Pancreas (tissue), 10 donors: ENCODE data around the gene RABGAP1L. TPM values are rescaled to one million over a fixed set of nuclear protein-coding genes. Genes with fewer than 3 reads are reported as not detected.
"Not testable (repeated sequence)": the region's sequence is repeated elsewhere in the genome, so short reads cannot be mapped to it uniquely, and the experiment has no call there.

ENCODE experiments used
- ATAC-seq, 4 donors: fragments of 200-7000 bp; cut with Tn5 transposase; one replicate each; pipeline versions ENCODE4 v1.8.0 to v1.9.1; 2020; ENCODE audit warnings: mild to moderate bottlenecking in 4 of 4, moderate library complexity in 4 of 4
- DNase-seq, 6 donors: peaks; one replicate each; pipeline ENCODE4 v3.0.0-alpha.2; 2020
- FAIRE-seq: peaks from 2 replicates; lab custom pipeline; 2012; peaks lifted over from hg19 to GRCh38; lab: Jason Lieb, UNC
- H3K27ac ChIP-seq, 4 donors: fragments of 200-600 bp; sonication (generic); 1 replicate in 3 of 4; 2 replicates in 1 of 4; pipeline versions ENCODE4 v1.5.0 to v1.8.0; 2020
- H3K27me3 ChIP-seq, 4 donors: fragments of 200-600 bp; one replicate each; pipeline ENCODE4 v1.8.0; 2021
- H3K36me3 ChIP-seq, 3 donors: fragments of 200-600 bp; sonication (generic) in 1 of 3; one replicate each; pipeline versions ENCODE4 v1.5.0 to v1.8.0; 2020 to 2021
- H3K4me1 ChIP-seq, 3 donors: fragments of 200-600 bp; one replicate each; pipeline ENCODE4 v1.8.0; 2021
- H3K4me3 ChIP-seq, 4 donors: fragments of 200-600 bp; sonication (generic) in 2 of 4; one replicate each; pipeline versions ENCODE4 v1.5.0 to v1.8.0; 2020 to 2021
- H3K9me3 ChIP-seq, 4 donors: fragments of 200-600 bp; one replicate each; pipeline ENCODE4 v1.8.0; 2021
- CTCF ChIP-seq, 4 donors: fragments of 200-600 bp; sonication (generic) in 3 of 4; IDR thresholded peaks; one replicate each; pipeline versions ENCODE4 v1.5.0 to v1.8.0; 2021; ENCODE audit warnings: antibody characterized with exemption in 4 of 4
- WGBS, 2 donors: extraction: QIAGEN DNeasy Blood & Tissue Kit; methylation state at CpG; one replicate each; pipeline ENCODE4 v1.1.7; 2013; 5-methylcytosine and 5-hydroxymethylcytosine counted together
- intact Hi-C, 3 donors: fragments of 100-400 bp; cut with DNase I; formaldehyde crosslinking; loops; one replicate each; pipeline versions ENCODE4 v1.11.1 to v1.14.2; 2022
- polyA plus RNA-seq, 2 donors: library from polyadenylated mRNA; stranded (reverse); fragments of 200-250 nt; gene quantifications; one replicate each; pipeline ENCODE4 v1.2.3, GENCODE V29; 2013
- total RNA-seq, 6 donors: library from RNA; stranded (reverse); fragmentation: NEBNext Ultra II Directional in 4 of 6; extraction: Animal tissue kit (Norgen Biotek cat#: 25700) in 4 of 6; gene quantifications; one replicate each; pipeline versions ENCODE4 v1.2.1 to v1.2.4, GENCODE V29; 2021 to 2023
- donor health status: healthy with polysubstance abuse.
- donor health status: DM: no; HTN: no; CAD: no; lungs with moderate emphysema.
- donor health status: DM: no; HTN: no; CAD: no.
- donor health status: control.
- donor health status: control.
- donor health status: Bipolar disorder and iron deficiency.
- donor health status: DM: yes; HTN: yes; CAD: no.
- donor health status: DM: no; HTN: no; CAD: no.
- donor health status: DM: no; HTN: no; CAD: no.
- donor health status: DM: yes; HTN: yes; CAD: no.

The RABGAP1L gene
- total and polyA plus RNA-seq, 8 donors, result 13.9 to 64.8 (median 36.1) TPM

- H3K9me3 ChIP-seq, result no peaks in the 10 kb centered on the region
- H3K27ac ChIP-seq, result no peak overlapping the region
- no peaks in the 10 kb centered on the region for H3K27me3 ChIP-seq
- 72 to 77% methylated on average over 6 of the region's 6 CpGs for WGBS, 2 donors
- peak; percentile 53 for FAIRE-seq
- peak; percentile 37 to 66 (median 59) for TF ChIP-seq CTCF (IDR thresholded peaks at IDR 0.05)
- no peak overlapping the region for H3K4me3 ChIP-seq
- ATAC-seq, result peak; percentile 79 to 93 (median 90)
- no peak for DNase-seq
- no peaks in the 10 kb centered on the region for H3K36me3 ChIP-seq
- H3K4me1 ChIP-seq, result peaks cover 0 to 14% (median 0%) of the 10 kb centered on the region in 3 donors
- intact Hi-C loops, result no loop called here
Observed at GRCh38 chr1:174114788-174115448, 44.4 kb upstream of the RABGAP1L start.

- Histone ChIP-seq H3K4me1 (peaks cover 0 to 14% (median 0%) of the 10 kb centered on the region in 3 donors), H3K9me3 (no peaks in the 10 kb centered on the region), H3K4me3 (no peak overlapping the region), H3K27ac (no peak overlapping the region), H3K36me3 (no peaks in the 10 kb centered on the region), H3K27me3 (no peaks in the 10 kb centered on the region)
- no peak for TF ChIP-seq CTCF (IDR thresholded peaks at IDR 0.05)
- FAIRE-seq, result no peak
- DNase-seq, result no peak
- intact Hi-C loops, result no loop called here
- 88 to 93% methylated on average over 1 of the region's 1 CpG for WGBS, 2 donors
- ATAC-seq, result no peak
Observed at GRCh38 chr1:174116042-174116441, 43.3 kb upstream of the RABGAP1L start.

- FAIRE-seq, result no peak
Observed at GRCh38 chr1:174118751-174119150, 40.6 kb upstream of the RABGAP1L start.

GRCh38 chr1:174122318-174122717 is 37.0 kb upstream of the RABGAP1L start:
- H3K4me3 ChIP-seq, ATAC-seq, H3K4me1 ChIP-seq, DNase-seq, H3K27ac ChIP-seq, H3K36me3 ChIP-seq, H3K9me3 ChIP-seq, H3K27me3 ChIP-seq, intact Hi-C loops, FAIRE-seq: not testable (repeated sequence)
- 94 to 97% methylated on average over 1 of the region's 1 CpG for WGBS, 2 donors

More at GRCh38 chr1:174118751-174119150, 40.6 kb upstream of the RABGAP1L start:
- no peaks in the 10 kb centered on the region for H3K36me3 ChIP-seq
- no peaks in the 10 kb centered on the region for H3K9me3 ChIP-seq
- no peak overlapping the region for H3K4me3 ChIP-seq
- H3K27me3 ChIP-seq, result no peaks in the 10 kb centered on the region
- H3K4me1 ChIP-seq, result peaks cover 0 to 11% (median 0%) of the 10 kb centered on the region in 3 donors
- intact Hi-C loops, result no loop called here
- DNase-seq, result no peak
- ATAC-seq, result no peak
- no peak overlapping the region for H3K27ac ChIP-seq
- TF ChIP-seq CTCF (IDR thresholded peaks at IDR 0.05), result no peak

- Histone ChIP-seq H3K27ac (no peak overlapping the region), H3K9me3 (no peaks in the 10 kb centered on the region), H3K4me1 (no peaks in the 10 kb centered on the region), H3K27me3 (no peaks in the 10 kb centered on the region), H3K36me3 (no peaks in the 10 kb centered on the region), H3K4me3 (no peak overlapping the region)
- intact Hi-C loops, result no loop called here
- DNase-seq (no peak), FAIRE-seq (no peak), ATAC-seq (no peak)
- TF ChIP-seq CTCF (IDR thresholded peaks at IDR 0.05), result no peak
Observed at GRCh38 chr1:174123843-174124242, 35.5 kb upstream of the RABGAP1L start.

GRCh38 chr1:174127176-174127575 is 32.1 kb upstream of the RABGAP1L start:
- intact Hi-C loops, H3K4me3 ChIP-seq, H3K27ac ChIP-seq, H3K36me3 ChIP-seq, H3K27me3 ChIP-seq, H3K4me1 ChIP-seq, FAIRE-seq, ATAC-seq, DNase-seq, H3K9me3 ChIP-seq: not testable (repeated sequence)
- WGBS, 2 donors, result 59 to 94% methylated on average over 1 of the region's 1 CpG
